ENCODE measurements around the gene PJA1.

The PJA1 gene

DNA sequence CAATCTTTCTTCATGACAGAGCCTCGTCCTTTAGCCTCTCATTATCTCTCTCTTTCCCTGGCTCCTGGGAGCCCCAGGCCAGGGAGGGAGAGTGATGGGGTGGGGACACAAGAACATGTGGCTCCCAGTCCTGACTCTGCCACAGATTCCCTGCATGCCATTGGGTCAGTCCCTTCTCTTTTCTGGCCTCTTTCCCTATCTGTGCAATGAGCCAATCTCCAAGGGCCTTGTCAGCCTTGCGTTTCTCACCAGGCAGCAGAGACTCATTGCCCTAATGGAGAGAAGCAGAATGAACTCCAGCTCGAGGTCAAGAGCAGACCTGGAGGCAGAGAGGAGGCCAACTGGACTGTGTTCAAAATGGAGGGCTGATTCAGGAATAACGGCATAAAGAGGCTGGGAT, 38.4 kb upstream of the PJA1 start:
- H3K27ac ChIP-seq = no peak overlapping the region
- H3K36me3 ChIP-seq = no peaks in the 10 kb centered on the region
- no peak overlapping the region for H3K4me3 ChIP-seq (ENCODE audit: low read depth, low read length)
- H3K9me3 ChIP-seq (ENCODE audit: severe bottlenecking) = no peaks in the 10 kb centered on the region
- no peak for DNase-seq
- H3K27me3 ChIP-seq (ENCODE audit: insufficient read depth, low read depth, severe bottlenecking) = no peaks in the 10 kb centered on the region
- TF ChIP-seq, protein P1, sequence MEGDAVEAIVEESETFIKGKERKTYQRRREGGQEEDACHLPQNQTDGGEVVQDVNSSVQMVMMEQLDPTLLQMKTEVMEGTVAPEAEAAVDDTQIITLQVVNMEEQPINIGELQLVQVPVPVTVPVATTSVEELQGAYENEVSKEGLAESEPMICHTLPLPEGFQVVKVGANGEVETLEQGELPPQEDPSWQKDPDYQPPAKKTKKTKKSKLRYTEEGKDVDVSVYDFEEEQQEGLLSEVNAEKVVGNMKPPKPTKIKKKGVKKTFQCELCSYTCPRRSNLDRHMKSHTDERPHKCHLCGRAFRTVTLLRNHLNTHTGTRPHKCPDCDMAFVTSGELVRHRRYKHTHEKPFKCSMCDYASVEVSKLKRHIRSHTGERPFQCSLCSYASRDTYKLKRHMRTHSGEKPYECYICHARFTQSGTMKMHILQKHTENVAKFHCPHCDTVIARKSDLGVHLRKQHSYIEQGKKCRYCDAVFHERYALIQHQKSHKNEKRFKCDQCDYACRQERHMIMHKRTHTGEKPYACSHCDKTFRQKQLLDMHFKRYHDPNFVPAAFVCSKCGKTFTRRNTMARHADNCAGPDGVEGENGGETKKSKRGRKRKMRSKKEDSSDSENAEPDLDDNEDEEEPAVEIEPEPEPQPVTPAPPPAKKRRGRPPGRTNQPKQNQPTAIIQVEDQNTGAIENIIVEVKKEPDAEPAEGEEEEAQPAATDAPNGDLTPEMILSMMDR (IDR thresholded peaks at IDR 0.05; ENCODE audit: low read depth, low read length) = no peak

DNA sequence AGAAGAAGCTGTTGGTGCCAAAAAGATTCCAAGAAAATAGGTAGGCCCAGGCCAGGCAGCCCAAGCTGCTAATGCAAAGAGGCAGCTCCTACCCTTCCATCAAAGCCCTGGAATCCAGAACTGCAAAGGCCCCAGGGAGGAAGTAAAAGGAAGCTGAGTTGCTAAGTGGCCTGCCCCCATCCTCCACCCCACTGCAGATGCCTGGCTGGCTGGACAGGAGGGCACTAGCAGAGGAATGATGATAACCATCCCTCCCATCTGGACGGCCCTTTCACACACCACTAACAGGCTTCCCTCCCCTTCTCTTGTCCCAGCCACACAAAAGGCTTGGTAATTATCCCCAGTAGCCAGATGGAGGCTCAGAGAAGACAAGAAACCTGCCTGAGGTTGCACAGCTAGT, 32.4 kb upstream of the PJA1 start:
- Histone ChIP-seq H3K27me3 (ENCODE audit: insufficient read depth, low read depth, severe bottlenecking) (no peaks in the 10 kb centered on the region), H3K27ac (no peak overlapping the region)
- TF ChIP-seq, protein P1 (IDR thresholded peaks at IDR 0.05; ENCODE audit: low read depth, low read length) = no peak

DNA sequence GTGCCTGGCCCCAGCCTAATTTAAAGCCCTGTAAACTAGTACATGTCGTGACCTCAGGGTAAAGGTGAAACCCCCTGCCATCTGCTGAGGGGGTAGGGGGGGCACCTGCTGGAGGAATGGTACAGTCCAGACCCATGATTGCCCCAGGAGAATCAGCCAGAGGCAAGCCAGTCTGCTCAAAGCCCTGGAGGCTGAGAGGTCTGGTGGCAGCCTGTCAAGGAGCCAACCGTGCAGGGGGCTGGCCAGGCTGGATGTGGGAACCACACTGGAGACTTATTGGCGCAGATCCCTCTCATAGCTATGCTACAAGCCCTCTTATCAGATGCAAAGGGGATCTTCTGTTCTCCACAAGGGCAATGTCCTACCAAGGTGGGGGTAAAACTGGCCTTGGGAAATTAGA, 31.4 kb upstream of the PJA1 start:
- no peak overlapping the region for H3K4me3 ChIP-seq (ENCODE audit: low read depth, low read length)
- no peaks in the 10 kb centered on the region for H3K27me3 ChIP-seq (ENCODE audit: insufficient read depth, low read depth, severe bottlenecking)
- H3K36me3 ChIP-seq = no peaks in the 10 kb centered on the region
- TF ChIP-seq, protein P1 (IDR thresholded peaks at IDR 0.05; ENCODE audit: low read depth, low read length) = no peak
- no peaks in the 10 kb centered on the region for H3K9me3 ChIP-seq (ENCODE audit: severe bottlenecking)
- DNase-seq = no peak
- H3K27ac ChIP-seq = no peak overlapping the region

More for the DNA sequence above, 32.4 kb upstream of the PJA1 start:
- Histone ChIP-seq H3K4me3 (ENCODE audit: low read depth, low read length) (no peak overlapping the region), H3K36me3 (no peaks in the 10 kb centered on the region), H3K9me3 (ENCODE audit: severe bottlenecking) (no peaks in the 10 kb centered on the region)
- DNase-seq = no peak

DNA sequence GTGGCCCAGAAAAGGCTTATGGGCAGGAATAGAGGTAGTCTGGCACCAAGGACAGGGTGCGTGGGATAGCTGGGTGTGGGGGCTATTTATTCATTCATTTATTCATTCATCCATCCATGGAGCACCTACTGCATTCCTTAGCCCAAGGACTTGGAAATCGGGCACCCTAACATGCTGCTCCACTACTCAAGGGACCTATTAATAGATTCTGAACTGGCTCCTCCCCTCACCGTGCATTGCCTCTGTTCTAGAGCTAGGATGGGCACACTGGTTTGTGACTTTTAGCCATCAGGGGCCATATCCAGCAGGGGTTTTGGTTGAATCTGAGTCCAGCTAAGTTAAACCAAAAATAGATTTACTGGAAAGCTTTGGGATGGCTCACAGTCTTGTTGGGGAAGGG, 30.6 kb upstream of the PJA1 start:
- Histone ChIP-seq H3K27ac (no peak overlapping the region), H3K27me3 (ENCODE audit: insufficient read depth, low read depth, severe bottlenecking) (no peaks in the 10 kb centered on the region), H3K36me3 (no peaks in the 10 kb centered on the region), H3K4me3 (ENCODE audit: low read depth, low read length) (no peak overlapping the region), H3K9me3 (ENCODE audit: severe bottlenecking) (no peaks in the 10 kb centered on the region)
- TF ChIP-seq, protein P1 (IDR thresholded peaks at IDR 0.05; ENCODE audit: low read depth, low read length) = no peak
- DNase-seq = no peak

DNA sequence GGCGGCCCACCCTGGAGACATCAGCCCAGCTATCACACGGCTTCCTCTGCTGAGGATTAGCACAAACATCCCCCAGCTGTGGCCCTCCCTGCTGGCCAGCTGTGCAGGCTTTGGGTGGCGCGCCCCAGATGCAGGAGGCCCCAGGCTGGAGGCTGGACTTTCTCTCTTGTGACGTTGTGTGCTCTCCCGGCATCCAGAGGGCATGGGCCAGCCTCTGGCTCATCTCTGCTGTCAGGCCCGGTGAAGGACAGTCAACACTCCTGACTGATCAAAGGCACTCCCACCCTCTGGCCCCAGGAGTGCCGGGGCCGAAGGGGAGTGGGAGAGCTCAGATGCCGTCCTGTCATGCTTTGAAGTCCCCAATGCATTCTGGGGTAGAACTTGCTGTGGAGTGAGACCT, 29.9 kb upstream of the PJA1 start:
- DNase-seq = no peak

DNA sequence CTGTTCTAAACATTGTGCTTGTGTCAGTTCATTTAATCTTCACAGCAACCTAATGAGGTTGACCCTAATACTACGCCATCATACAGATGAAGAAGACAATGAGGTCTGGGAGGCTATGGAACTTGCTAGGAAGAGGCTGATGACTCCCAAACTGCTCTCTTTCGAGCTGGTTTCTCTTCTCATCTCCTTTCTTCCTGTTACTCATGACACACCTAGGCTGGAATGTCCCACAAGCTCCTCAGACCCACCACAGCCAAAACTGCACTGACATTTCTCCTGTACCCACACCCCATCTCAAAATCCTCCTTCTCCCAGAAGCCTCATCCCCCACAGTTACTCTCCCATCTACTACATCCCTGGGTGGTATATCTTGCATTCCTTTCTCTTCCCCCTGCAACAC, 27.4 kb upstream of the PJA1 start:
- no peak overlapping the region for H3K27ac ChIP-seq
- no peak for DNase-seq
- H3K27me3 ChIP-seq (ENCODE audit: insufficient read depth, low read depth, severe bottlenecking) = no peaks in the 10 kb centered on the region
- no peaks in the 10 kb centered on the region for H3K36me3 ChIP-seq
- TF ChIP-seq, protein P1 (IDR thresholded peaks at IDR 0.05; ENCODE audit: low read depth, low read length) = no peak
- no peaks in the 10 kb centered on the region for H3K9me3 ChIP-seq (ENCODE audit: severe bottlenecking)
- no peak overlapping the region for H3K4me3 ChIP-seq (ENCODE audit: low read depth, low read length)

More for the DNA sequence above, 29.9 kb upstream of the PJA1 start:
- H3K4me3 ChIP-seq (ENCODE audit: low read depth, low read length) = no peak overlapping the region
- no peak overlapping the region for H3K27ac ChIP-seq
- H3K9me3 ChIP-seq (ENCODE audit: severe bottlenecking) = no peaks in the 10 kb centered on the region
- TF ChIP-seq, protein P1 (IDR thresholded peaks at IDR 0.05; ENCODE audit: low read depth, low read length) = no peak
- no peaks in the 10 kb centered on the region for H3K36me3 ChIP-seq
- no peaks in the 10 kb centered on the region for H3K27me3 ChIP-seq (ENCODE audit: insufficient read depth, low read depth, severe bottlenecking)

All from WERI-Rb-1 (cell line).